ENCODE results near the gene STARD9. TPM values are rescaled to one million over a fixed set of nuclear protein-coding genes. Genes with fewer than 3 reads are reported as not detected.

Gene STARD9
- total RNA-seq, 1 experiment from 2014 or later, result 5.0 TPM

- Histone ChIP-seq H3K4me3 (replicated peaks in 1 of 2; ENCODE audit: low read depth in 1 of 2, low read length in 2 of 2) (no peak overlapping the region), H2AFZ (ENCODE audit: low read depth, low read length, poor library complexity, severe bottlenecking) (no peak overlapping the region), H3K36me3 (ENCODE audit: control insufficient read depth in 1 of 2, insufficient read depth in 2 of 2, low read length in 2 of 2) (no peaks in the 10 kb centered on the region; a peak in 1 of 4 replicates), H4K20me1 (ENCODE audit: insufficient read depth) (no peaks in the 10 kb centered on the region), H3K9me3 (ENCODE audit: control insufficient read depth in 1 of 2, insufficient read depth in 1 of 2, low read depth in 1 of 2, low read length in 2 of 2) (no peaks in the 10 kb centered on the region), H3K4me1 (ENCODE audit: control insufficient read depth in 1 of 2, insufficient read depth in 2 of 2, low read length in 2 of 2) (no peaks in the 10 kb centered on the region), H3K4me2 (ENCODE audit: low read length) (no peak overlapping the region), H3K27me3 (ENCODE audit: insufficient read depth, low read length) (no peaks in the 10 kb centered on the region), H3K9me2 (ENCODE audit: insufficient read depth) (no peaks in the 10 kb centered on the region), H3K27ac (ENCODE audit: low read depth, low read length) (no peak overlapping the region), H3K9ac (ENCODE audit: low read length) (no peak overlapping the region), H3K79me2 (ENCODE audit: insufficient read depth, low read length) (no peaks in the 10 kb centered on the region)
- ChIA-PET RAD21 (ENCODE audit: low non-redundant PET in 1 of 2, low total read pairs in 2 of 2, uncharacterized antibody in 2 of 2, unreplicated experiment in 2 of 2) (no interaction called here), CTCF (no interaction called here), POLR2A (no interaction called here)
- DNase-seq (ENCODE audit: low read depth, low spot score) (no peak), ATAC-seq (no peak)
- no TSS peak for BruUV-seq (replicated peaks)
- intact Hi-C loops (cut with micrococcal nuclease), result no loop called here
- TF ChIP-seq MAX (IDR thresholded peaks at IDR 0.05), result no peak
Measured at GRCh38 chr15:42692997-42693396, 117.6 kb downstream of the STARD9 start.

- Histone ChIP-seq H3K27me3 (ENCODE audit: insufficient read depth, low read length) (no peaks in the 10 kb centered on the region), H3K27ac (ENCODE audit: low read depth, low read length) (no peak overlapping the region), H3K4me2 (ENCODE audit: low read length) (no peak overlapping the region), H3K4me1 (ENCODE audit: control insufficient read depth in 1 of 2, insufficient read depth in 2 of 2, low read length in 2 of 2) (no peaks in the 10 kb centered on the region), H3K36me3 (ENCODE audit: control insufficient read depth in 1 of 2, insufficient read depth in 2 of 2, low read length in 2 of 2) (no peaks in the 10 kb centered on the region; a peak in 1 of 4 replicates), H3K9ac (ENCODE audit: low read length) (no peak overlapping the region), H4K20me1 (ENCODE audit: insufficient read depth) (no peaks in the 10 kb centered on the region), H3K9me2 (ENCODE audit: insufficient read depth) (no peaks in the 10 kb centered on the region), H3K4me3 (replicated peaks in 1 of 2; ENCODE audit: low read depth in 1 of 2, low read length in 2 of 2) (no peak overlapping the region), H2AFZ (ENCODE audit: low read depth, low read length, poor library complexity, severe bottlenecking) (no peak overlapping the region), H3K79me2 (ENCODE audit: insufficient read depth, low read length) (no peaks in the 10 kb centered on the region), H3K9me3 (ENCODE audit: control insufficient read depth in 1 of 2, insufficient read depth in 1 of 2, low read depth in 1 of 2, low read length in 2 of 2) (no peaks in the 10 kb centered on the region)
- DNase-seq (ENCODE audit: low read depth, low spot score) (no peak), ATAC-seq (no peak)
- POLR2A ChIA-PET, result no interaction called here
- TF ChIP-seq CTCF (IDR thresholded peaks at IDR 0.05 in 2 of 3, conservative IDR thresholded peaks at IDR 0.05 in 1 of 3; ENCODE audit: borderline replicate concordance in 1 of 3, insufficient read depth in 1 of 3, low read depth in 2 of 3, low read length in 2 of 3), result no peak
- TF ChIP-seq POLR2AphosphoS5 (IDR thresholded peaks at IDR 0.05; ENCODE audit: low read depth, low read length), result no peak
- TF ChIP-seq POLR2A (IDR thresholded peaks at IDR 0.05; ENCODE audit: borderline replicate concordance, extremely low read depth, insufficient read depth, insufficient read length), result no peak
- no peak for TF ChIP-seq SIN3A (IDR thresholded peaks at IDR 0.05; ENCODE audit: low read depth)
- TF ChIP-seq JUND (IDR thresholded peaks at IDR 0.05), result no peak
- no peak for TF ChIP-seq ZNF274 (IDR thresholded peaks at IDR 0.05; ENCODE audit: low read depth, low read length)
- TF ChIP-seq ELF1 (IDR thresholded peaks at IDR 0.05; ENCODE audit: borderline replicate concordance, low read depth), result no peak
- TF ChIP-seq CBX3 (IDR thresholded peaks at IDR 0.05; ENCODE audit: low read depth), result no peak
- no peak for TF ChIP-seq ATF3 (IDR thresholded peaks at IDR 0.05)
- TF ChIP-seq CEBPB (IDR thresholded peaks at IDR 0.05; ENCODE audit: low read depth), result no peak
- TF ChIP-seq YY1 (IDR thresholded peaks at IDR 0.05; ENCODE audit: extremely low read depth, insufficient replicate concordance, low read depth, low read length), result no peak
- intact Hi-C loops (cut with micrococcal nuclease), result no loop called here
- no TSS peak for BruUV-seq (replicated peaks)
- RAD21 ChIA-PET (ENCODE audit: low non-redundant PET in 1 of 2, low total read pairs in 2 of 2, uncharacterized antibody in 2 of 2, unreplicated experiment in 2 of 2), result no interaction called here
- CTCF ChIA-PET, result no interaction called here
Measured at GRCh38 chr15:42693496-42693895, 118.1 kb downstream of the STARD9 start.
